ENCODE results near the gene SETBP1. TPM values are rescaled to one million over a fixed set of nuclear protein-coding genes. Genes with fewer than 3 reads are reported as not detected.

SETBP1 gene
- total and polyA plus RNA-seq, 3 donors from 2014 or later = 6.2 to 34.7 (median 33.1) TPM

- H3K27me3 ChIP-seq = no peaks in the 10 kb centered on the region
- intact Hi-C loops (cut with DNase I; ENCODE audit: low total_unique reads) = no loop called here
These were observed 113.0 kb downstream of the SETBP1 start for GRCh38 chr18:44793685-44794084.

DNA sequence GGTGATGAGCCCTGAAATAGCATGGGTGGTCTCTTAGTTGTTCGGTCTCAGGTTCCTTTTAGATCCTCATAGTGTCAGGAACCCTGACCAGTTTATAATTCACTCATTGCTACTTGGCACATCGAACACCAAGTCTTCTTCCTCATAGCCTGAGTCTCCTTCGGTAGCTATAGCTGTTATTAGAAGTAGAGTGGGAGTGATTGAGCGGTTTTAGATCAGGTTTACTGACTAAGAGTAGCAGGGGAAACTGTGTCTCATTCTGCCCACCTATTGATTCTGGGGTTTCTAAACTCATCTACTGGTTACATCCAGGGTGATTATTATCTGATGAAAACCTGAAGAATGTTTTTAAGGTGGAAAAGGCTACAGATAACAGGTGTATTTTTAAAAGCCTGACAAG is 114.6 kb downstream of the SETBP1 start:
- no peak overlapping the region for H3K27ac ChIP-seq
- H3K4me1 ChIP-seq = peaks cover 15% of the 10 kb centered on the region
- no peak for TF ChIP-seq POLR2A (IDR thresholded peaks at IDR 0.05)
- TF ChIP-seq, protein P1, sequence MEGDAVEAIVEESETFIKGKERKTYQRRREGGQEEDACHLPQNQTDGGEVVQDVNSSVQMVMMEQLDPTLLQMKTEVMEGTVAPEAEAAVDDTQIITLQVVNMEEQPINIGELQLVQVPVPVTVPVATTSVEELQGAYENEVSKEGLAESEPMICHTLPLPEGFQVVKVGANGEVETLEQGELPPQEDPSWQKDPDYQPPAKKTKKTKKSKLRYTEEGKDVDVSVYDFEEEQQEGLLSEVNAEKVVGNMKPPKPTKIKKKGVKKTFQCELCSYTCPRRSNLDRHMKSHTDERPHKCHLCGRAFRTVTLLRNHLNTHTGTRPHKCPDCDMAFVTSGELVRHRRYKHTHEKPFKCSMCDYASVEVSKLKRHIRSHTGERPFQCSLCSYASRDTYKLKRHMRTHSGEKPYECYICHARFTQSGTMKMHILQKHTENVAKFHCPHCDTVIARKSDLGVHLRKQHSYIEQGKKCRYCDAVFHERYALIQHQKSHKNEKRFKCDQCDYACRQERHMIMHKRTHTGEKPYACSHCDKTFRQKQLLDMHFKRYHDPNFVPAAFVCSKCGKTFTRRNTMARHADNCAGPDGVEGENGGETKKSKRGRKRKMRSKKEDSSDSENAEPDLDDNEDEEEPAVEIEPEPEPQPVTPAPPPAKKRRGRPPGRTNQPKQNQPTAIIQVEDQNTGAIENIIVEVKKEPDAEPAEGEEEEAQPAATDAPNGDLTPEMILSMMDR (IDR thresholded peaks at IDR 0.05) = no peak
- no peak for DNase-seq
- H3K9me3 ChIP-seq = no peaks in the 10 kb centered on the region
- H3K4me3 ChIP-seq = no peak overlapping the region
- H3K27me3 ChIP-seq = no peaks in the 10 kb centered on the region
- 93 to 99% methylated on average over 4 of the region's 4 CpGs for WGBS, 2 donors
- intact Hi-C loops (cut with DNase I; ENCODE audit: low total_unique reads) = no loop called here
- H3K36me3 ChIP-seq (ENCODE audit: low read depth, missing control alignments) = no peaks in the 10 kb centered on the region

More at GRCh38 chr18:44793685-44794084, 113.0 kb downstream of the SETBP1 start:
- TF ChIP-seq POLR2A (IDR thresholded peaks at IDR 0.05) = no peak
- TF ChIP-seq, protein P1 (IDR thresholded peaks at IDR 0.05) = no peak
- Histone ChIP-seq H3K9me3 (no peaks in the 10 kb centered on the region), H3K4me3 (no peak overlapping the region), H3K4me1 (peaks cover 28% of the 10 kb centered on the region), H3K36me3 (ENCODE audit: low read depth, missing control alignments) (no peaks in the 10 kb centered on the region), H3K27ac (no peak overlapping the region)
- no peak for DNase-seq
- WGBS, 2 donors = 95 to 97% methylated on average over 1 of the region's 1 CpG

- Histone ChIP-seq H3K4me1 (peaks cover 8% of the 10 kb centered on the region), H3K4me3 (no peak overlapping the region), H3K27me3 (no peaks in the 10 kb centered on the region), H3K36me3 (ENCODE audit: low read depth, missing control alignments) (no peaks in the 10 kb centered on the region), H3K9me3 (no peaks in the 10 kb centered on the region), H3K27ac (no peak overlapping the region)
- DNase-seq = no peak
- intact Hi-C loops (cut with DNase I; ENCODE audit: low total_unique reads) = no loop called here
- TF ChIP-seq, protein P1 (IDR thresholded peaks at IDR 0.05) = no peak
- no peak for TF ChIP-seq POLR2A (IDR thresholded peaks at IDR 0.05)
- 92 to 94% methylated on average over 6 of the region's 6 CpGs for WGBS, 2 donors
These were observed 116.0 kb downstream of the SETBP1 start for GRCh38 chr18:44796429-44797428.

GRCh38 chr18:44798433-44799048 is 117.9 kb downstream of the SETBP1 start:
- no peaks in the 10 kb centered on the region for H3K27me3 ChIP-seq
- TF ChIP-seq POLR2A (IDR thresholded peaks at IDR 0.05) = no peak
- TF ChIP-seq, protein P1 (IDR thresholded peaks at IDR 0.05) = no peak
- no peak overlapping the region for H3K27ac ChIP-seq
- no peak overlapping the region for H3K4me3 ChIP-seq
- peaks cover 12% of the 10 kb centered on the region for H3K4me1 ChIP-seq
- no peaks in the 10 kb centered on the region for H3K9me3 ChIP-seq
- H3K36me3 ChIP-seq (ENCODE audit: low read depth, missing control alignments) = no peaks in the 10 kb centered on the region
- WGBS, 2 donors = 68 to 80% methylated on average over 3 of the region's 3 CpGs
- no peak for DNase-seq
- intact Hi-C loops (cut with DNase I; ENCODE audit: low total_unique reads) = no loop called here
